Coronary artery (tissue), 2 donors: Measurements from ENCODE around the gene PDE11A.

Experiments
- DNase-seq: peaks from one replicate; pipeline ENCODE4 v3.0.0-alpha.2; 2017; ENCODE audit warnings: low spot score
- H3K27ac ChIP-seq, 2 donors: fragments of 200-600 bp; sonication (generic); one replicate each; pipeline ENCODE4 v1.5.1; 2016 to 2019
- H3K4me3 ChIP-seq: fragments of 200-600 bp; sonication (generic); 2 replicates; pipeline ENCODE4 v1.5.1; 2016; ENCODE audit warnings: mild to moderate bottlenecking, moderate library complexity
- TF ChIP-seq, protein P1 (sequence below): fragments of 200-600 bp; sonication (generic); IDR thresholded peaks from one replicate; pipeline ENCODE4 v1.5.1; 2019; ENCODE audit warnings: antibody characterized with exemption

PDE11A gene

DNA sequence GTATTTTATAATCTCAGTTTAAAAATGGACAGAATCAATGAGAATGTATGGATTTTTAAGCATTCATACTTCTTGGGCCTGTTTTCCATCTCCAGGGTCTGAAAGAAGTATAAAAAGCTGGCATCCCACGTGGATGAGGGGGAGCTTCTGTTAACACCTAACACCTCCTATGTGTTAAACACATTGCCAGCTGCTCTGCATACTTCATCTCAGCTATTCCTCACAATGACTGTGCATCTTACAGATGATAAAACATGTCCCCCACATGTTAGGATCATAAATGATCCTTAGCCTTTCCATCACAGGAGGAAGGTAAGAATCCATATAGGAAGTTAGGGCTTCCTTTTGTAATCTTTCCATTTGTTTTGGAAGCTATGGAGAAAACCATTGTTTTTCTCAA lies 440.9 kb downstream of the PDE11A start:
- TF ChIP-seq, protein P1, sequence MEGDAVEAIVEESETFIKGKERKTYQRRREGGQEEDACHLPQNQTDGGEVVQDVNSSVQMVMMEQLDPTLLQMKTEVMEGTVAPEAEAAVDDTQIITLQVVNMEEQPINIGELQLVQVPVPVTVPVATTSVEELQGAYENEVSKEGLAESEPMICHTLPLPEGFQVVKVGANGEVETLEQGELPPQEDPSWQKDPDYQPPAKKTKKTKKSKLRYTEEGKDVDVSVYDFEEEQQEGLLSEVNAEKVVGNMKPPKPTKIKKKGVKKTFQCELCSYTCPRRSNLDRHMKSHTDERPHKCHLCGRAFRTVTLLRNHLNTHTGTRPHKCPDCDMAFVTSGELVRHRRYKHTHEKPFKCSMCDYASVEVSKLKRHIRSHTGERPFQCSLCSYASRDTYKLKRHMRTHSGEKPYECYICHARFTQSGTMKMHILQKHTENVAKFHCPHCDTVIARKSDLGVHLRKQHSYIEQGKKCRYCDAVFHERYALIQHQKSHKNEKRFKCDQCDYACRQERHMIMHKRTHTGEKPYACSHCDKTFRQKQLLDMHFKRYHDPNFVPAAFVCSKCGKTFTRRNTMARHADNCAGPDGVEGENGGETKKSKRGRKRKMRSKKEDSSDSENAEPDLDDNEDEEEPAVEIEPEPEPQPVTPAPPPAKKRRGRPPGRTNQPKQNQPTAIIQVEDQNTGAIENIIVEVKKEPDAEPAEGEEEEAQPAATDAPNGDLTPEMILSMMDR = no peak
- Histone ChIP-seq H3K4me3 (no peak overlapping the region), H3K27ac (no peak overlapping the region)
- DNase-seq = no peak

DNA sequence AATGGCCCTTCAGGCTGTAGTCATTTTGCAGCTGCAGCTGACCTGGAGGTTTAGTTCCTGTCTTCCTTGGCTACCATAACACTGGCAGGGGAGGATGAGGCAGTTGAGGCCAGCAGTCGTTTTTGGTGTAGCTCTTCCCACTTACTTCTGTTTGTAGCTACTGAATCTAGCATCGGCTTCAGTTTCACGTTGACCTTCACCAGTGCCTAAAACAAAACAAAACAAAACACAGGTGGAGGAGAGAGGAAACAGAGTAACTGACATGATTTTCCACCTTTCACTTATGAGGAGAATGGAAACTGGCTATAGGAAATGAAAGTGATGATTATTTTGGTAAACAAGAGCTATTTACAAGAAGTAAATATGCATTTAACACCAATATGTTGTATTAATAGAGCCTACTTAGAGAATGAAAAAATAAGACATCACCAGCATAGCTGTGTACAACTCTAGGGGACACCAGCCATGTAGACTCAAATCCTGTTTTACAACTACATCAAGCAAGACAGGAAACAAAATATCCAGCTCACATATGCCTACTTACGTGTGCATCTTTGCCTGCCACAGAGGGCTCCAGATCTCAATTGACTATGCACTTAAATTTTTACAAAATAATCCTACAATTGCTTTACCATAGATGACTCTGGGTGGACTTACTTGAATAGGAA lies 443.1 kb downstream of the PDE11A start:
- Histone ChIP-seq H3K27ac (no peak overlapping the region), H3K4me3 (no peak overlapping the region)
- TF ChIP-seq, protein P1 = no peak
- no peak for DNase-seq

- H3K4me3 ChIP-seq = no peak overlapping the region
- no peak for DNase-seq
- no peak overlapping the region for H3K27ac ChIP-seq
Measured at GRCh38 chr2:177628831-177629230, 443.7 kb downstream of the PDE11A start.

DNA sequence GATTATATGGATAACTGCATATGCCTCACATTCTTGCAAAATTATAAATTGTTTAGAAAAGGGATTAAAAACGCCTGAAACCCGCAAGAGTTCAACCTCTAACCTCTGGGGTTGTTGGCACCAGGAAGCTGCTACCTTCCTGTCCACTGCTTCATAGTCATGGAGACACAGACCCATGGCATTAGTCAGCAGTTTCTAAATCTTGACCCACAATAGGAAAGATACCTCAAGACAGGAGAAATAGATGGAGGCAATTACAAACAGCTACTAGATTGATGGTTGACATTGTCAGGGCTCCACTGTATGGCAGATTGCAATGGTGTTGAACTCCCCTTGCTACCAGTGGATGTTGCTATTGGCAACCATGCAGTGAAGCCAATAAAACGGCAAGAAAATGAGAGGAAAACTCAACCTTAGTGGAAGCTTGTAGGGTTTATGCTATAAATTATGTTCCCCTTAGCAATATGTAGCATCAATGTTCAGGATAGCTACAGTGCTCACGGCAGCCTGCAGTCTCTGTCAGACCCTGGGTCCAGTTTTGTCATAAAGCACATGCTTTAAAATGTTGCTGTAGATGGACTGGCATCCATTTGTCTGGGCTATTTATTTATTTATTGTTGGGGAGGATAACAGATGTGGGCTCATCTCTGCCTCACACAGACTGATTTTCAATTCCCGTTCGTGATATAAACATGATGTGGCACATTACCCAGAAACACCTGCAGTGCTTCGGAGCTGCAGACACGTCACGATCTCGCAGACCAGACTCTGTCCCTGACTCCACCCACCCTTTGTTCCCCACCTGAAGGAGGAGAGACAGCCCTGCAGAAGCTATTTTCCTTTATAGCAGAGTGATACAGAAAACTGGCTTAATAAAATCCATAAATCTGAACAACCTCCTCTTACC lies 446.6 kb downstream of the PDE11A start:
- Histone ChIP-seq H3K4me3 (no peak overlapping the region), H3K27ac (no peak overlapping the region)
- no peak for DNase-seq
- TF ChIP-seq, protein P1 = no peak

More at GRCh38 chr2:177628831-177629230, 443.7 kb downstream of the PDE11A start:
- TF ChIP-seq, protein P1 = no peak

DNA sequence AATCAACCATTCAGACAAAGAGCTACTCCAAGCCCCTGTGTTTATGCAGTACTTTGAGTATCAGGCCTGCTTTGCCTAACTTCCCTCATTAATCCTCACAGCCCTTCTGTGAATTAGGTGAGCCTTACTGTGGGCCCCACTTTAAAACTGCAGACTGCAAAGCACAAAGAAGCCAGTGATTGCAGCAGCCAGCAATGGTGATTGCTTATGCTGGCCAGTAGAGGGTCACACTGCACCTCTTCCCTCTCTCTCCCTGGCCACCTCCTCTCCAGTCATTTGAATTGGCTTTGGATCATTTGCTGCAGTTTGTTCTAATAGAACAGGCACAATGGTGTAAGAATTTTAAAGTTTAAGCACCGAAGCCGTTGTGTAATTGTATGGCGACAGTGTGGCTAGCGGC lies 450.1 kb downstream of the PDE11A start:
- no peak for DNase-seq
- TF ChIP-seq, protein P1 = no peak
- H3K4me3 ChIP-seq = no peak overlapping the region
- no peak overlapping the region for H3K27ac ChIP-seq

GRCh38 chr2:177619986-177620385 lies 452.6 kb downstream of the PDE11A start:
- TF ChIP-seq, protein P1 = no peak
- no peak for DNase-seq
- H3K27ac ChIP-seq = no peak overlapping the region

More at GRCh38 chr2:177619986-177620385, 452.6 kb downstream of the PDE11A start:
- no peak overlapping the region for H3K4me3 ChIP-seq
